Measurements from ENCODE around the gene KMT2C.

- TF ChIP-seq CTCF (IDR thresholded peaks at IDR 0.05): no peak
- no peak for TF ChIP-seq POLR2AphosphoS5 (IDR thresholded peaks at IDR 0.05)
Measured at GRCh38 chr7:152127229-152127628, 308.6 kb downstream of the KMT2C start.
